H9 (cell line): ENCODE measurements around the gene SOD1. TPM values are rescaled to one million over a fixed set of nuclear protein-coding genes. Genes with fewer than 3 reads are reported as not detected.

ENCODE experiments used
- DNase-seq: peaks from one replicate; pipeline ENCODE4 v3.0.0-alpha.2; 2017
- H2AFZ ChIP-seq: one replicate; pipeline ENCODE4 v1.6.1; 2013; ENCODE audit warnings: mild to moderate bottlenecking, low read length, control low read depth, moderate library complexity
- H2AK5ac ChIP-seq: 2 replicates; pipeline ENCODE4 v1.6.1; 2013; ENCODE audit warnings: low read length, control low read depth, mixed read lengths; ENCODE audit not compliant: insufficient read length
- H2BK120ac ChIP-seq: one replicate; pipeline ENCODE4 v1.6.1; 2013; ENCODE audit warnings: low read depth, mild to moderate bottlenecking, low read length, control low read depth, inconsistent platforms; ENCODE audit not compliant: poor library complexity, severe bottlenecking
- H2BK12ac ChIP-seq: 2 replicates; pipeline ENCODE4 v1.6.1; 2013; ENCODE audit warnings: low read length, control low read depth, mixed read lengths, low read depth; ENCODE audit not compliant: insufficient read length
- H2BK15ac ChIP-seq: 2 replicates; pipeline ENCODE4 v1.6.1; 2013; ENCODE audit warnings: low read depth, low read length, control low read depth
- H2BK20ac ChIP-seq: one replicate; pipeline ENCODE4 v1.6.1; 2013; ENCODE audit warnings: low read depth, mild to moderate bottlenecking, low read length, control low read depth, inconsistent platforms; ENCODE audit not compliant: poor library complexity, severe bottlenecking
- H2BK5ac ChIP-seq: 2 replicates; pipeline ENCODE4 v1.6.1; 2013; ENCODE audit warnings: low read length, control low read depth, mixed read lengths; ENCODE audit not compliant: insufficient read length
- H3K14ac ChIP-seq: 2 replicates; pipeline ENCODE4 v1.6.1; 2013; ENCODE audit warnings: low read length, control low read depth; ENCODE audit not compliant: insufficient read depth
- H3K18ac ChIP-seq: 2 replicates; pipeline ENCODE4 v1.6.1; 2013; ENCODE audit warnings: low read depth, mild to moderate bottlenecking, mixed read lengths, low read length, control low read depth; ENCODE audit not compliant: insufficient read length
- H3K23ac ChIP-seq: 2 replicates; pipeline ENCODE4 v1.6.1; 2013; ENCODE audit warnings: low read length, control low read depth, mixed read lengths, low read depth; ENCODE audit not compliant: insufficient read length
- H3K23me2 ChIP-seq: 2 replicates; pipeline ENCODE4 v1.6.1; 2013; ENCODE audit warnings: low read depth, mild to moderate bottlenecking, mixed read lengths, low read length, control low read depth; ENCODE audit not compliant: insufficient read length, poor library complexity, severe bottlenecking
- H3K27ac ChIP-seq: 2 replicates; pipeline ENCODE4 v1.5.1; 2013; ENCODE audit warnings: low read length, control low read depth, mixed read lengths, low read depth; ENCODE audit not compliant: insufficient read length
- H3K27me3 ChIP-seq: 2 replicates; pipeline ENCODE4 v1.6.1; 2013; ENCODE audit warnings: low read length, control low read depth, inconsistent platforms; ENCODE audit not compliant: insufficient read depth
- H3K4ac ChIP-seq: 2 replicates; pipeline ENCODE4 v1.6.1; 2013; ENCODE audit warnings: low read depth, mild to moderate bottlenecking, control low read depth, inconsistent platforms, low read length, moderate library complexity
- H3K4me1 ChIP-seq: 2 replicates; pipeline ENCODE4 v1.6.1; 2013; ENCODE audit warnings: low read length, control low read depth, inconsistent platforms; ENCODE audit not compliant: insufficient read depth
- H3K4me2 ChIP-seq: 2 replicates; pipeline ENCODE4 v1.6.1; 2013; ENCODE audit warnings: low read length, control low read depth, mixed read lengths; ENCODE audit not compliant: insufficient read length, insufficient read depth
- H3K56ac ChIP-seq: 2 replicates; pipeline ENCODE4 v1.6.1; 2013; ENCODE audit warnings: low read depth, mild to moderate bottlenecking, mixed read lengths, low read length, control low read depth; ENCODE audit not compliant: insufficient read length
- H3K79me1 ChIP-seq: 2 replicates; pipeline ENCODE4 v1.6.1; 2013; ENCODE audit warnings: low read depth, mild to moderate bottlenecking, moderate library complexity, low read length, control low read depth, inconsistent platforms; ENCODE audit not compliant: insufficient read depth, poor library complexity, severe bottlenecking
- H3K79me2 ChIP-seq: 2 replicates; pipeline ENCODE4 v1.6.1; 2013; ENCODE audit warnings: low read length, control low read depth, inconsistent platforms; ENCODE audit not compliant: insufficient read depth
- H3K9ac ChIP-seq: 2 replicates; pipeline ENCODE4 v1.6.1; 2013; ENCODE audit warnings: low read length, control low read depth, mixed read lengths; ENCODE audit not compliant: insufficient read length; ENCODE audit errors: extremely low read depth
- H3K9me3 ChIP-seq: one replicate; pipeline ENCODE4 v1.6.1; 2013; ENCODE audit warnings: low read depth, low read length, inconsistent platforms; ENCODE audit not compliant: control insufficient read depth
- H3T11ph ChIP-seq: one replicate; pipeline ENCODE4 v1.6.1; 2013; ENCODE audit warnings: mild to moderate bottlenecking, low read length, control low read depth, inconsistent platforms
- H4K20me1 ChIP-seq: one replicate; pipeline ENCODE4 v1.6.1; 2013; ENCODE audit not compliant: control insufficient read depth, insufficient read length, insufficient read depth
- H4K5ac ChIP-seq: 2 replicates; pipeline ENCODE4 v1.6.1; 2013; ENCODE audit warnings: low read depth, mild to moderate bottlenecking, mixed read lengths, low read length, control low read depth; ENCODE audit not compliant: insufficient read length
- H4K8ac ChIP-seq: replicated peaks from 2 replicates; pipeline ENCODE4 v1.6.1; 2013; ENCODE audit warnings: low read length, control low read depth, mixed read lengths, low read depth; ENCODE audit not compliant: insufficient read length
- H4K91ac ChIP-seq: 2 replicates; pipeline ENCODE4 v1.6.1; 2013; ENCODE audit warnings: low read depth, mild to moderate bottlenecking, moderate library complexity, mixed read lengths, low read length, control low read depth; ENCODE audit not compliant: insufficient read length
- H3K27ac Mint-ChIP-seq, 3 experiments: 2 replicates in 2 of 3; 3 replicates in 1 of 3; pipeline ENCODE4 v1.8.0; 2020 to 2021; ENCODE audit warnings: mixed read lengths in 3 of 3, mild to moderate bottlenecking in 1 of 3, moderate library complexity in 1 of 3
- H3K27me3 Mint-ChIP-seq: 2 replicates; pipeline ENCODE4 v1.8.0; 2021; ENCODE audit warnings: low read depth, mild to moderate bottlenecking, moderate library complexity, mixed read lengths
- H3K36me3 Mint-ChIP-seq, 3 experiments: 2 replicates in 2 of 3; 3 replicates in 1 of 3; pipeline ENCODE4 v1.8.0; 2020 to 2021; ENCODE audit warnings: low read depth in 3 of 3, mixed read lengths in 3 of 3; ENCODE audit not compliant: insufficient read depth in 1 of 3
- H3K4me1 Mint-ChIP-seq, 2 experiments: 2 replicates each; pipeline ENCODE4 v1.8.0; 2020; ENCODE audit warnings: mixed read lengths in 2 of 2
- H3K4me3 Mint-ChIP-seq, 2 experiments: 2 replicates in 1 of 2; 3 replicates in 1 of 2; pipeline ENCODE4 v1.8.0; 2020 to 2021; ENCODE audit warnings: mild to moderate bottlenecking in 2 of 2, mixed read lengths in 2 of 2, moderate library complexity in 1 of 2
- H3K9me3 Mint-ChIP-seq, 2 experiments: 2 replicates in 1 of 2; 3 replicates in 1 of 2; pipeline ENCODE4 v1.8.0; 2020; ENCODE audit warnings: mild to moderate bottlenecking in 2 of 2, mixed read lengths in 2 of 2, moderate library complexity in 1 of 2
- WGBS: extraction: QIAGEN DNeasy Blood & Tissue Kit; methylation state at CpG from one replicate; pipeline ENCODE4 v1.1.7; 2013; ENCODE audit warnings: missing lambda C conversion rate, low lambda C conversion rate, mixed read lengths; ENCODE audit not compliant: insufficient read length; ENCODE audit errors: extremely low coverage; 5-methylcytosine and 5-hydroxymethylcytosine counted together
- total RNA-seq: library from RNA; stranded (reverse); gene quantifications from 2 replicates; pipeline ENCODE4 v1.2.1, GENCODE V29; 2021
- TF ChIP-seq, protein P1 (sequence below): fragments of 200-600 bp; sonication (generic); conservative IDR thresholded peaks from 3 replicates; pipeline ENCODE4 v1.8.0; 2021; ENCODE audit warnings: antibody characterized with exemption, mild to moderate bottlenecking

Gene SOD1
- total RNA-seq, 1 experiment from 2014 or later: 201 TPM

DNA sequence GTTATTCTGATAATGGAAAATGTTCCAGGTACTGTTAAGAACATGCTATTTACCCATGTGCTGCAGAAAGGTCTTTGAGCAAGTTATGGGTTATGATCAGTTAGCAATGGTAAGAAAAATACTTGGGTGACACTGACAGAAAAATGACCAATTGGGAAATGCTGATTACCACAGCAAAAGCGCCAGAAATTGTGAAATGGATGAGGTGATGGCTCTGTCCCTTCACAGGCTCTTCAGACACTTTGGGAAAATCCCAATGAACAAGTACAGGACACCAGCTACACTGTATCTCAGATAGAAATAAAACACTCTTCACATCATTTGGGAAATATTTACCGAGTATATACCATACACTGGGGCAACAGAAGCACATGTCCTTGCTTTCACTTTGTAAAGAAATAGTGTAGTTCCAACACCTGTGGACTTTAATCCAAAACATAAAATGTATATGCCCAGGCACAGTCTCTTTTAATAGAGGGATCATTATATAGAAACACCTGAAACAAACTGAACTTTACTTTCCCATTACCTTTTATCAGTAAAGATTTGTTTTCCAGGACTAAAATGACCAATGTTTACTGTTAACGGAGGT is 13.9 kb downstream of the SOD1 start:
- Histone ChIP-seq H3K23ac (no peak overlapping the region), H2BK120ac (no peak overlapping the region), H3K9ac (no peak overlapping the region), H2BK12ac (no peak overlapping the region), H3T11ph (no peak overlapping the region), H4K20me1 (no peaks in the 10 kb centered on the region), H2AK5ac (no peak overlapping the region), H3K23me2 (no peaks in the 10 kb centered on the region), H3K56ac (no peak overlapping the region), H2BK20ac (no peak overlapping the region), H3K27ac (no peak overlapping the region), H4K8ac (no peak overlapping the region), H4K91ac (no peak overlapping the region), H3K27me3 (no peaks in the 10 kb centered on the region), H3K4me2 (no peak overlapping the region), H3K18ac (no peak overlapping the region), H3K14ac (no peak overlapping the region), H3K4me1 (no peaks in the 10 kb centered on the region), H3K4ac (no peak overlapping the region), H3K79me1 (no peaks in the 10 kb centered on the region), H3K79me2 (no peaks in the 10 kb centered on the region), H2AFZ (no peak overlapping the region), H3K9me3 (no peaks in the 10 kb centered on the region), H2BK15ac (no peak overlapping the region), H4K5ac (no peak overlapping the region), H2BK5ac (no peak overlapping the region)
- peaks cover 23% of the 10 kb centered on the region in 2 experiments for H3K4me1 Mint-ChIP-seq
- WGBS: no CpG with 5 or more reads among the region's 3 CpGs
- H3K9me3 Mint-ChIP-seq: no peaks in the 10 kb centered on the region
- DNase-seq: no peak
- H3K36me3 Mint-ChIP-seq: peaks cover 2 to 4% (median 4%) of the 10 kb centered on the region in 3 experiments; a peak in 4 of 7 replicates
- no peak overlapping the region for H3K4me3 Mint-ChIP-seq
- no peak overlapping the region for H3K27ac Mint-ChIP-seq
- TF ChIP-seq, protein P1, sequence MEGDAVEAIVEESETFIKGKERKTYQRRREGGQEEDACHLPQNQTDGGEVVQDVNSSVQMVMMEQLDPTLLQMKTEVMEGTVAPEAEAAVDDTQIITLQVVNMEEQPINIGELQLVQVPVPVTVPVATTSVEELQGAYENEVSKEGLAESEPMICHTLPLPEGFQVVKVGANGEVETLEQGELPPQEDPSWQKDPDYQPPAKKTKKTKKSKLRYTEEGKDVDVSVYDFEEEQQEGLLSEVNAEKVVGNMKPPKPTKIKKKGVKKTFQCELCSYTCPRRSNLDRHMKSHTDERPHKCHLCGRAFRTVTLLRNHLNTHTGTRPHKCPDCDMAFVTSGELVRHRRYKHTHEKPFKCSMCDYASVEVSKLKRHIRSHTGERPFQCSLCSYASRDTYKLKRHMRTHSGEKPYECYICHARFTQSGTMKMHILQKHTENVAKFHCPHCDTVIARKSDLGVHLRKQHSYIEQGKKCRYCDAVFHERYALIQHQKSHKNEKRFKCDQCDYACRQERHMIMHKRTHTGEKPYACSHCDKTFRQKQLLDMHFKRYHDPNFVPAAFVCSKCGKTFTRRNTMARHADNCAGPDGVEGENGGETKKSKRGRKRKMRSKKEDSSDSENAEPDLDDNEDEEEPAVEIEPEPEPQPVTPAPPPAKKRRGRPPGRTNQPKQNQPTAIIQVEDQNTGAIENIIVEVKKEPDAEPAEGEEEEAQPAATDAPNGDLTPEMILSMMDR: no peak
- no peaks in the 10 kb centered on the region for H3K27me3 Mint-ChIP-seq
